GM21360 (cell line): Measurements from ENCODE around the gene MYL5.
"Not testable (repeated sequence)": the region's sequence is repeated elsewhere in the genome, so short reads cannot be mapped to it uniquely, and the experiment has no call there.

Experiments used
- ATAC-seq: cut with Tn5 transposase; IDR thresholded peaks from one replicate; pipeline ENCODE4 v1.9.1; 2021; ENCODE audit warnings: mild to moderate bottlenecking, moderate library complexity; ENCODE audit not compliant: unreplicated experiment

The MYL5 gene

DNA sequence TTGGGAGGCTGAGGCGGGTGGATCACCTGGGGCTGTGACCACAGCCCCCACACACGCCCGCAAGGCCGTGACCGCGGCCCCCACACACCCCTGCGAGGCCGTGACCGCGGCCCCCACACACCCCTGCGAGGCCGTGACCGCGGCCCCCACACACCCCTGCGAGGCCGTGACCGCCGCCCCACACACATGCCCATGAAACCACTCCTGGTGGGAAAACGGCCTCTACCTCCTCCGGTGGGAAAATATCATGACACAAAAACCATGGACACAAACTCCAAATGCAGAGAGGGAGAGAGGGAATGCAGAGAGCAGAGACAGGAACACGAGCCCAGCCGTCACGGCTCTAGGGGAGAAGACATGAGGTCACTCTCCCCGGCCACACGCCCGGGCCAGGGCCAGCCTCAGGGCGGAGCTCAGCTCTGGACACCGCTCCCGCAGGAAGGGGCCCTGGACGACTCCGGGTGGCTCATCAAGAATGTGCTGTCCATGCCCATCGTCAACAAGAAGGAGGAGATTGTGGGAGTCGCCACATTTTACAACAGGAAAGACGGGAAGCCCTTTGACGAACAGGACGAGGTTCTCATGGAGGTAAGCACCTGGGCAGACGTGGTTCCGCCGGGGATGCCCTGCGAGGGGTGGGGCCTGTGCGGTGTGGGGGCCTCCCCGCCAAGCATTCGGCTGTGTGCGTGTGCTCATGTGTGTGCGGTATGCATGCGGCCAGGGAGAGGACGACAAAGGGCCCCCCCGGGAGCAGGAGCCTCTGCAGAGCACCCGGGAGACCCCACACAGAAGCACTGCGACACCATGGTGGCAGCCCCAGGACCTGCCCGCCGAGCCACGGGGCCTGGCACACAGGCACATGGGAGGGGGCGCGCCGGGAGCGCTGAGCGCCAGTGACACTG lies 17.7 kb upstream of the MYL5 start:
- ATAC-seq: no peak

DNA sequence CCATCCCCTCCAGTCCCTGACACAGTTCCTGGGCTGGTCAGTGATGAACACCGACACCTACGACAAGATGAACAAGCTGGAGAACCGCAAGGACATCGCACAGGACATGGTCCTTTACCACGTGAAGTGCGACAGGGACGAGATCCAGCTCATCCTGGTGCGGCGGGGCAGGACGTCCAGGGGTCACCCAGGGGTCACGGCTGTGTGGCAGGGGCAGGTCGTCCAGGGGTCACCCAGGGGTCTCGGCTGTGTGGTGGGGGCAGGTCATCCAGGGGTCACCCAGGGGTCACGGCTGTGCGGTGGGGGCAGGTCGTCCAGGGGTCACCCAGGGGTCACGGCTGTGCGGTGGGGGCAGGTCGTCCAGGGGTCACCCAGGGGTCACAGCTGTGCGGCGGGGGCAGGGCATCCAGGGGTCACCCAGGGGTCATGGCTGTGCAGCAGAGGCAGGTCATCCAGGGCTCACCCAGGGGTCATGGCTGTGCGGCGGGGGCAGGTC lies 17.0 kb upstream of the MYL5 start:
- no peak for ATAC-seq

GRCh38 chr4:657834-658667 lies 16.3 kb upstream of the MYL5 start:
- no peak for ATAC-seq

- no peak for ATAC-seq
Measured at GRCh38 chr4:658681-659667, 15.4 kb upstream of the MYL5 start.

- ATAC-seq: no peak
Measured at GRCh38 chr4:659851-660250, 14.5 kb upstream of the MYL5 start.

DNA sequence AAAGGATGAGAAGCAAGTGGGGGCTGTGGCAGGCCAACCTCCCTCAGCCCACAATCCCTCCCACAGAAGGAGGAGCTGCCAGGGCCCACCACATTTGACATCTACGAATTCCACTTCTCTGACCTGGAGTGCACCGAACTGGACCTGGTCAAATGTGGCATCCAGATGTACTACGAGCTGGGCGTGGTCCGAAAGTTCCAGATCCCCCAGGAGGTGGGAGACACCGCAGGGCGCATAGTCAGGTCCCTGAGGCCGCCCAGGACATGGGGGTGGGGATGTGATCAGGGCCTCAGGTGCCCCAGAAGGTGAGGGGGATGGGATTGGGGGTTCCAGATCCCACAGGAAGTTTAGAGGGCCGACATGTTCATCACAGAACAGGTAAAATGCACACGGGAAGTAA lies 13.9 kb upstream of the MYL5 start:
- ATAC-seq: no peak

DNA sequence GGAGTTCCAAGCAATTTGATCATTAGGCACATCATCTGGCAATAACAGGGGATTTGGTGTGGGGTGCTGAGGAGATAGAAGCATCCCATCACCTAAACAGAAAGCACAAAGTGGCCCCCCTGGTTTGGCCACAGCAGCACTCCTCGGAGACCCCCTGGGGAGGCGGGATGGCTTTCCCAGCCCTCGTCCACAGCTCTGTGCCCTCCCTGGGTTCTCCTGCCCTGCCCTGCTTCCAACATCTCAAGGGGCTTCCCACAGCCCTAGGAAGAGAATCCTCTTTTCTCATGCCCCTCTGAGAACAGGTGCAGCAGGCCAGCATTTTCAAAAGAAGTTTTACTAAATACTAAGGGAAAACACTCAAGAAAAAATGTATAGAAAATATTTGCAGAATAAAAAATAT lies 13.1 kb upstream of the MYL5 start:
- no peak for ATAC-seq

DNA sequence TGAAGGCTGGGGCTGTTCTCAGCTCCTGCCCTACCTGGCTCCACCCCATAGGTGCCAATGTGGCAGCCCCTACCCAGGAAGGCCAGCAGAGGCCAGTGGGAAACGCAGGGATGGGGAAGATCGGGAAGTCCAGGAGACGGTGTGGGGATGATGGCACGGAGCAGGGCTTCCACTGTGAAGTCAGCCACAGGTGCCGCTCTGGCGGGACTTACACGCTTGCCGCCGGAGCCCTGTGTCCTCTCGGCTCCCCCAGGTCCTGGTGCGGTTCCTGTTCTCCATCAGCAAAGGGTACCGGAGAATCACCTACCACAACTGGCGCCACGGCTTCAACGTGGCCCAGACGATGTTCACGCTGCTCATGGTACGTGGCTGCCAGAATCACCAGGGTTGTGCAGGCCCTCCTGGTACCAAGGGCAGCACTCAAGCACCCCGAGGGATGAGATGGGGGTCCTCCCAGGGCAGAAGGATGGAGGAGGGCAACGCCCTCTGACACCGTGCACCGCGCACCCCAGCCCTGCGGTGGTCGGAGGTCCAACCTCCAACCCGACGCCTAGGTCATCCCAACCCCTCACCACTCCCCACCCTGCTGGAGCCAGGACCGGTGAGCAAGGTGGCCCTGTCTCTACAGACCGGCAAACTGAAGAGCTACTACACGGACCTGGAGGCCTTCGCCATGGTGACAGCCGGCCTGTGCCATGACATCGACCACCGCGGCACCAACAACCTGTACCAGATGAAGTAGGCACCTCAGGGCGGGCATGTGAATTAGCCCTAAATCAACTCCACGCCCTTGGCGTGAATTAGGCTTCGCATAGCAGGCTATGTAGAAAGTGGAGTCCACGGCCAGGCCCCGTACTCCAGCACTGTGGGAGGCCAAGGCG lies 12.2 kb upstream of the MYL5 start:
- ATAC-seq: no peak

DNA sequence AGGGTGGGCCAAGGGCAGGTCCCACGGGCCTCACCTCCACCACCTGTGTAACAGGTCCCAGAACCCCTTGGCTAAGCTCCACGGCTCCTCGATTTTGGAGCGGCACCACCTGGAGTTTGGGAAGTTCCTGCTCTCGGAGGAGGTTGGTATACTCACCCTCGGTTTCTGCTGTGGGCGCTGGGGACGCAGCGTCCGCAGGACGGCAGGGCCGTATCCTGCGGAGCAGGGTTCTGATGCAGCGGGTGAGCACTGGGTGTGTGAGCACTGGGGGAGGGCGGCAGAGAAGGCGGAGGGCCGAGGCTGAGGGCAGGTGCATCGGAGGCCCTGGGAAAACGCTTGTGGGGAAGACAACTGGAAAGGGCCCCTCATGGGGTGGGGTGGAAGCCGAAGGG lies 11.3 kb upstream of the MYL5 start:
- ATAC-seq: no peak

GRCh38 chr4:663438-664428 lies 10.6 kb upstream of the MYL5 start:
- no peak for ATAC-seq

DNA sequence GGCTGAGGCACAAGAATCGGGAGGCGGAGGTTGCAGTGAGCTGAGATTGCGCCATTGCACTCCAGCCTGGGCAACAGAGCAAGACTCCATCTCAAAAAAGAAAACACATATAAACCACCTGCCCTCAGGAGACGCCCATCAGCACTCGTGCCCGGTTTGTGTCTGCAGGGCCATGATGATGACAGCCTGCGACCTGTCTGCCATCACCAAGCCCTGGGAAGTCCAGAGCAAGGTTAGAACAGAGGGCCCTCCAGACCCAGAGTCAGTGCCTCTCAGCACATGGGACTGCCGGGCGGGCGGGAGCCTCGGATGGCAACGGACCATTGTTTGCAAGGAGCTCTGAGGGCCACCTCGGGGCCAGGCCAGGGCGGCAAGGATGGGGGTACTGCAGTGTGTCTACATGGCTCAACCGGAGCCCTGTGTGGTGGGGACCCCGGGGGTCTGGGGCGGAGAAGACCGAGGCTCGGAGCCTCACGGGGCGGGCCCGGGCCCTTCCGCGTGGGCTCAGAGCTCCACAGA lies 9.6 kb upstream of the MYL5 start:
- ATAC-seq: no peak

DNA sequence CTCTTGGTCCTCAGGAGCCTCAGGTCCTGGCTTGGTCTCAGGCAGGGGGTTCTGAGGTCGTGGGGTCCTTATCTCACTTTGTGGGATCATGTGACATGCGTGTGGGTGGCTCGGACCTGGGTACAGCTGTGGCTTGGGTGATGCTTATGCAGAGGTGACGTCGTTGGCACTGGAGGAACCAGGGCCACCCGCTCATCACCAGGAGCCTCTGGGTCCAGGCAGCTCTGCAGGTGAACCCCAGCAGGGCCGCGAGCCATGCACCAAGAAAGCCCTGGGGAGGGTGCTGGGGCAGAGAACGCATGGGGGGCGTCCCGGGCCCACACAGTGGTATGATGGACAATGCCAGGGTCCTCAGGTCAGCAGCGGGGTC lies 9.0 kb upstream of the MYL5 start:
- no peak for ATAC-seq

DNA sequence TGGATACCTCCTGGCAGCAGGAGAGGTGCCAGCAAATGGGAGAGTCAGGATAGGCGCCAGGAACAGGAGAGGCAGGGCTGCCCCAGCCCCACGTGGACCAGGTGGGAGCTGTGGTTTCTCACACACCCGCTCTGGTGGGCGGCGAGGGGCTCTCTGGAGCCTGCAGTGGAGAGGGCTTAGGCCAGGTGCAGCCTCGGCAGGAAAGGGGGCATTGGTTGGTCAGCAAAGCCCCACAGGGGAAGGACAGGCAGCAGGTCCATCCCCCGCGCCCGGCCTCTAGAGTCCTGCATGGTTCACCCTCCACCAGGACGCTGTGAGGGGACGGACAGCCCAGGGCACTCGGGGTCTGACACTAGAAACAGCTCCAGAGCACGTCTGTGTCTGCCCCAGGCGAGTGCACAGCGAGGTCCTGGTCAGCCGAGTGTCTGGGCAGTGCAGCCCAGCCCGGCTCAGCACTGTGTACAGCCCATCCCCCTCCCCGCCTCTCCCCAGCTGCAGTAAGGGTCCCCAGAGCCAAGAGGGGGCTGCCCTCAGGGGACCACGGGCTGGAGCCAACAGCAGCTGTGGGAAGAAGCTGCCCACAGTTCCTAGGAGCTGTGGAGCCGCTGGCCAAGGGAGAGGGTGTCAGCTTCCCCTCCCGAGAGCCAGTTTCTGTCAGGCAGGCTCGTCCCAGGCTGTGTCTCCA lies 8.4 kb upstream of the MYL5 start:
- ATAC-seq: no peak

- no peak for ATAC-seq
Measured at GRCh38 chr4:666436-666810, 7.9 kb upstream of the MYL5 start.

DNA sequence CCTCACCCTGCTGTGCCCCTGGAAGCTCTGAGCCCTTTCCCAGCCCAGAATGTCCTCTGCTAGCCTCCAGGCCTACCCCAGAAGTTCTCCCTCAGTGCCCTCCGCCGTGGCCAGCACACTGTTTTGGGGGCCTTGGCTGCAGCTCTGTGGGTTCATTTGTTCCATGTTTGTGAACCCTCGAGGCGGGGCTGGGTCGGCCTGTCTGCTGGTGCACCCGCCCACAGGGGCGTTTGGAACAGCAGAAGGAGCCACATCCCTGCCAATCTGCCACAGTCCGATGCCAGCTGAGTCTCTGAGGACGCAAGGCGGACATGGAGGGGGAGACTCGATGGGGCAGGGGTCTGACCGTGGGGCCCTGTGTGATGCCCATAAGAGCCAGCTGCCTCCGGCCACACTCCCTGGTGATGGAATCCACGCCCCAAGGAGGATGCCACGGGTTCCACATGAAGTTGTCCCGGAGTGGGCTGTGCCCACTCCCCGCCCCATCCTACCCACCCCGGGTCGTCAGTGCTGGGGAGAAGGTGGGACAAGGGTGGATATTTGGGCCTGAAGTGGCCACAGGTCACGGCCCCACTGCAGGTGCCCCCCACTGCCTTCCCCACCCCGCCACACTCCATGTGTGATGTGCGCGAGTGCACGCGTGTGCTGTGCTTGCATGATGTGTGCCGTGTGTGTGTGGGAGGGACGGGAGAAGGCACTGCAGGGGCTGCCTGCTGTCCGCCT lies 7.4 kb upstream of the MYL5 start:
- ATAC-seq: no peak

DNA sequence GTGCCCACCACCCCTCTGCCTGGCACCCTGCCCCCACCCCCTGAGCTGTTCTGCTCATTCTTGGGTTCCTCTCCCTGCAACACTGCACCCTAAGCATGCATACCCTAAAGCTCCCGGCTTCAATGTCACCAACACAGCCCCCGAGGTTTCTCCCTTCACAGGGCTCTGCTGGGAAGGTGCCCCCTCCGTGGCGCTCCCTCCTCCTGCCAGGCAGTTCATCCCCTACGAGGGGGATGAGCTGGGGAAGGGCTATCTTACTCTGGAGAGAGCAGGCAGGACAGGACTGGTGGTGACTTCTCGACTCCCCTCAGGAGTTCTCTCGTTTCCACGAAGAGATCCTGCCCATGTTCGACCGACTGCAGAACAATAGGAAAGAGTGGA lies 6.8 kb upstream of the MYL5 start:
- ATAC-seq: no peak

DNA sequence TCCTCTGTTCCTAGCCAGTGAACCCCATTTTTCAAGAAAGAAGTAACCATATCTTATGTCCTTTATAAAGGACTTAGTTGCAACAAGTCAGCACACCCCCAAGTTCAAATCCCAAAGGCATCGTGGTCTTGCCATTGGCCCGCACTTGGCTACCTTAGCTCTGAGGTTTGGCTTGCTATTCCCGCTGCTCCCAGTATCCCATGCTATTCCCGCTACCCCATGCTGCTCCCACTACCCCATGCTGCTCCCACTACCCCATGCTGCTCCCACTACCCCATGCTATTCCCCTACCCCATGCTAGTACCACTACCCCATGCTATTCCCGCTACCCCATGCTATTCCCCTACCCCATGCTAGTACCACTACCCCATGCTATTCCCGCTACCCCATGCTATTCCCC lies 6.1 kb upstream of the MYL5 start:
- ATAC-seq: not testable (repeated sequence)
